Measurements from ENCODE around the gene INPP5A.

DNA sequence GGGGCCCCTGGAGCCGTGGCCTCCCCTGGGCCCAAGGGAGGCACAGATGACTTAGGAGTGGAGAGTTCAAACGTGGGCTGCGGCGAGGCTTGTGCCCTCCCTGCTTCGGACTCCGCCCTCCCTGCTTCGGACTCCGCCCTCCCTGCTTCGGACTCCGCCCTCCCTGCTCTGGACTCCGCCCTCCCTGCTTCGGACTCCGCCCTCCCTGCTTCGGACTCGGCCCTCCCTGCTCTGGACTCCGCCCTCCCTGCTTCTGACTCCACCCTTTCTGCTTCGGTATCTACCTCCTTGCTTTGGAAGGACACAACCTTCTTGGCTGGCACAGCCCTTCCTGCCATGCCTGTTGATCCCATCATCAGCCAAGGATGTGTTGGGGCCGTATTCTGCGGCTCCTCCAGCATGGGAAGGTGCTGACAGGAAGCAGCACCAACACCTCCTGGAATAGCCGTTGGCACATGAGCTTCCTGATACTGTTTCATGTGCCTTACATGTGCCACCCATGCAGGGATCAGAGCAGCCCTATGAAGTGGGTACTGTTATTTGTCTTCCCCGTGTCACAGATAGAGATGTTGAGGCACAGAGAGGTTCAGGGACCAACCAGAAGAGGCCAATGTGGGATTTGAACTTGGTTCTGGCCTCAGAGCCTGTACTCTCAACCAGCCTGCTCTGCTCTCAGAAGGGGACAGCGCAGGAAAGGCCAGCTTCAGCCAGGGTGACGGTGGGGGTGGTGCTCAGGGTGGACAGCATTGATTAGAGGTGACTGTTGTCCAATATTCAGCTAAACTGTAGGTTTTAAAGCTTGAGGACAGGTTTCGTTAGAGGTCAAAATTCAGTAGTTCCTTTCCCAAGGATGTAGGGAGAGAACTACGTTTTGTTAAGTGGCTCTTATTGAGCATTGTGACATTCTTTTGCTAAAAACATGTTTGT, 133.9 kb downstream of the INPP5A start:
- TF ChIP-seq, protein P1, sequence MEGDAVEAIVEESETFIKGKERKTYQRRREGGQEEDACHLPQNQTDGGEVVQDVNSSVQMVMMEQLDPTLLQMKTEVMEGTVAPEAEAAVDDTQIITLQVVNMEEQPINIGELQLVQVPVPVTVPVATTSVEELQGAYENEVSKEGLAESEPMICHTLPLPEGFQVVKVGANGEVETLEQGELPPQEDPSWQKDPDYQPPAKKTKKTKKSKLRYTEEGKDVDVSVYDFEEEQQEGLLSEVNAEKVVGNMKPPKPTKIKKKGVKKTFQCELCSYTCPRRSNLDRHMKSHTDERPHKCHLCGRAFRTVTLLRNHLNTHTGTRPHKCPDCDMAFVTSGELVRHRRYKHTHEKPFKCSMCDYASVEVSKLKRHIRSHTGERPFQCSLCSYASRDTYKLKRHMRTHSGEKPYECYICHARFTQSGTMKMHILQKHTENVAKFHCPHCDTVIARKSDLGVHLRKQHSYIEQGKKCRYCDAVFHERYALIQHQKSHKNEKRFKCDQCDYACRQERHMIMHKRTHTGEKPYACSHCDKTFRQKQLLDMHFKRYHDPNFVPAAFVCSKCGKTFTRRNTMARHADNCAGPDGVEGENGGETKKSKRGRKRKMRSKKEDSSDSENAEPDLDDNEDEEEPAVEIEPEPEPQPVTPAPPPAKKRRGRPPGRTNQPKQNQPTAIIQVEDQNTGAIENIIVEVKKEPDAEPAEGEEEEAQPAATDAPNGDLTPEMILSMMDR (IDR thresholded peaks at IDR 0.05), result no peak
- no peak for TF ChIP-seq EP300 (IDR thresholded peaks at IDR 0.05; ENCODE audit: low read depth)
- TF ChIP-seq POLR2A (IDR thresholded peaks at IDR 0.05), result no peak

All from transverse colon (tissue), 3 donors.